GM18951 (cell line): ENCODE results near the gene MALSU1.
"Not testable (repeated sequence)": the region's sequence is repeated elsewhere in the genome, so short reads cannot be mapped to it uniquely, and the experiment has no call there.

Experiments used
- POLR2A ChIP-seq: IDR thresholded peaks from 4 replicates; pipeline ENCODE4 v1.6.1; 2011; ENCODE audit warnings: mild to moderate bottlenecking; ENCODE audit not compliant: insufficient read length, insufficient read depth; ENCODE audit errors: extremely low read depth
- in situ Hi-C: fragments of 300-500 bp; cut with MboI; formaldehyde crosslinking; loops from one replicate; pipeline ENCODE4 v1.12.0; 2022; ENCODE audit warnings: low sequenced_read_pairs, mixed read lengths, inconsistent platforms; ENCODE audit not compliant: unreplicated experiment

MALSU1 gene

GRCh38 chr7:23294549-23295400 is 4.4 kb upstream of the MALSU1 start:
- no peak for TF ChIP-seq POLR2A
- in situ Hi-C loops: loop anchor here (25.0 kb wide), 1 partner anchor 418 kb away; the partner anchor contains the start of gene STK31

DNA sequence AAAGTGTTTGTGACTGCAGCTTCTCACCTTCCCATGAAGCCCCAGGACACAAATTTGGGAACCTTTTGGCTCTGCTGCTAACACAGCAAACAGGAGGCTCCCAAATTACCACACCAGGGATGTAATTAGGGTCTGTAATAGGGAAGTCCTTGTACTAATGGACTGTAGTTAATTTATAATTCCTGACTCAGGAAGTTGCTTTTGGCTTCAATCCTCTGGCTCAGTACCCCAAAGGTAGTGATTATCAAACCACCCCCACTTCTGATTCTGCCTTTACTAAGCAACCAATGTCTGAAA is 3.8 kb upstream of the MALSU1 start:
- in situ Hi-C loops: loop anchor here (25.0 kb wide), 1 partner anchor 417 kb away; the partner anchor contains the start of gene STK31
- TF ChIP-seq POLR2A: no peak

DNA sequence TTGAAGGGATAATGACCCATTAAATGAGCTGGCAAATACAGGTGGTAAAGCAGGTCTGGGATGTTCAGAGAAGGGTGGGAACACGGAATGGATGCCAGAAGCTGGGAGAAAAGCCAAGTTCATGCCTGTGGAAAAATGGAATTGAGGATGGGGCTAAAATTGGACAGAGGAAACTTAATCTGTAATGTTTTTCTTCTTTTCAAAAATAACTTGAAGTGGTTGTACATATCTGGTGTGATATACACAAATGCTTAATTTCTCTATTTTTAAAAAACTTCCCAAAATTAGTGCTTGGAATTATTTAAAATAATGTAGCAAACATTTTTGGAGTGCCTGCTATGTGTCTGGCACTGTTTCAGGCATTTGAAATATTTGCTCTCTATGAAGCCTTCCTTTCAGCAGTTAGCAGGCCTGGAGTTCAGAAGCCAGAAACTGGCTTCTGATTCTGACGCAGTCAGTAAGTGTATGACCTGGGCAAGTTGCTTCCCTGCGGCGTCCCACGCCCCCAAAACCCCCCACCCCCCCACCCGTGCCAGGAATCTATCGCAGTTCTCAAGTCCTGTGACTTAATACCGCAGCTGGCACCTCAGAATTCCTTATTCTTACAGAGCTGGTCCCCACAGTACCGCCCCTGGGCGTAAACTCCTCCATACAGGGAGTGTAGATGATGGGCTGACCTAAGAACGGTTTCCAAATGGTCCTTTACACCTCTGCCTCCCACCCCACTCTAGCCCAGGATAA is 828 bp upstream of the MALSU1 start:
- in situ Hi-C loops: loop anchor here (25.0 kb wide), 1 partner anchor 414 kb away; the partner anchor contains the start of gene STK31
- TF ChIP-seq POLR2A: no peak

- in situ Hi-C loops: loop anchor here (25.0 kb wide), 1 partner anchor 412 kb away; the partner anchor contains the start of gene STK31
- TF ChIP-seq POLR2A: no peak
Observed at GRCh38 chr7:23299770-23300300, 696 bp downstream of the MALSU1 start.

- in situ Hi-C loops: no loop called here
- TF ChIP-seq POLR2A: no peak
Observed at GRCh38 chr7:23306936-23307521, 7.9 kb downstream of the MALSU1 start.

- TF ChIP-seq POLR2A: no peak
- in situ Hi-C loops: no loop called here
Observed at GRCh38 chr7:23308754-23309153, 9.6 kb downstream of the MALSU1 start.

GRCh38 chr7:23312141-23312540 is 13.0 kb downstream of the MALSU1 start:
- in situ Hi-C loops: not testable (repeated sequence)

- in situ Hi-C loops: no loop called here
- no peak for TF ChIP-seq POLR2A
Observed at GRCh38 chr7:23315366-23315765, 16.2 kb downstream of the MALSU1 start.

- TF ChIP-seq POLR2A: no peak
- in situ Hi-C loops: no loop called here
Observed at GRCh38 chr7:23331132-23331531, 32.0 kb downstream of the MALSU1 start.

GRCh38 chr7:23332193-23332592 is 33.1 kb downstream of the MALSU1 start:
- no peak for TF ChIP-seq POLR2A
- in situ Hi-C loops: no loop called here

DNA sequence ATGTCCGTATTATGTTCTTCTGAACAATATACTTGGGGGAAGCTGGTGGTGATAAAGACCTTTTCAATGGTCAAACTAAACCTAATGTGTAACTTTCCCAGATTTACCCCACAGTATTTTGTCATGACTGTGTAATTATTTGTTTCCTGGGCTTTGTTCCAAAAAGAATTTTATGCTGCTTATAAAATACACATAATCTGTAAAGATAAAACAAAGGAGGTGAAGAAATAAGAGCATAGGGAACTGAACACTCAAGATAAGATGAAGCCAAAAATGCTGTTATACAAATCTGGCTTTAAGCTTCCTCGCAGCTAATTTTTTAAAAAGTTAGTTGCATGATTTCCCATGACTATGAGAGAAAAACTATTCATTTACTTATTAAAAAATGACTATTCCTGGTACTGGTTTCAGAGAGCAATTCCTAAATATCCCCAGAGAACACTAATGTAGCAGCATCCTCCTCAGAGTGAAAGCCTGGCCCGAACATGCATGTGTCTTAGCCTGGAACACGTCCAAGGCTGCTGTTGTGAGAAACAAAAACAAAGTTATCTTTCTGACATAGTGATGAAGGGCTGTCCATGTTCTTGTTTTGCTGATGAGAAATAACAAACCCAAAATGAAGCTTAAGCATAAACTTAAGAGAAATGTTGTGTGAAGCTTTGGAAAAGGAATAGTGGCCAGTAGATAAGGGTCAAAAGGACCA is 33.9 kb downstream of the MALSU1 start:
- in situ Hi-C loops: no loop called here
- TF ChIP-seq POLR2A: no peak

DNA sequence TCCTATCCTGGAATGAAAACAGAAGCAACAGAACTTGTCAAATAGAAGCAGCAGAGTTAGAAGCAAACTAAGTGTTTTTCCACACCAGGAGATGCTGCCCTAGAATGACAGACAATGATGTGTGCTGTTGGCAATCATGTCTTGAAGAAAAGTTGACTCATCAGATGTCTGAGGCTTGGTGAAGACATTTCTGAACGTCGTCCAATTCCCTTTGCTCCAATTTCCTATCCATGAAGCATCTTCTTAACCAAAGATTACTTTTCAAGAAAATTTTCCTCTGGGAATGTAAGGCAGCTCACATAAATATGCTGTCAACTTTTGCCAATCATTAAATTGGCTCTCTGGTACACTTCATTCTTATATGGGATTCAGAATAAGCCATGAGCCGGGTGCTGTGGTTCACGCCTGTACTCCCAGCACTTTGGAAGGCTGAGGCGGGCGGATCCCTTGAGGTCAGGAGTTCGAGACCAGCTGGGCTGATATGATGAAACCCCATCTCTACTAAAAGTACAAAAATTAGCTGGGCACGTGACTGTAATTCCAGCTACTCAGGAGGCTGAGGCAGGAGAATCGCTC is 34.6 kb downstream of the MALSU1 start:
- no peak for TF ChIP-seq POLR2A
- in situ Hi-C loops: no loop called here
